Stimulated activated CD4-positive, alpha-beta T cell treated with anti-CD3 and anti-CD28 coated beads, TNF-alpha, amount 100 ng/mL, for 1 hour (primary cell): ENCODE data around the gene NTRK2.

Experiments used
- DNase-seq, 3 donors: peaks; one replicate each; pipeline ENCODE4 v3.0.0-alpha.2; 2020; ENCODE audit warnings: low read depth in 3 of 3, low spot score in 1 of 3

The NTRK2 gene

DNA sequence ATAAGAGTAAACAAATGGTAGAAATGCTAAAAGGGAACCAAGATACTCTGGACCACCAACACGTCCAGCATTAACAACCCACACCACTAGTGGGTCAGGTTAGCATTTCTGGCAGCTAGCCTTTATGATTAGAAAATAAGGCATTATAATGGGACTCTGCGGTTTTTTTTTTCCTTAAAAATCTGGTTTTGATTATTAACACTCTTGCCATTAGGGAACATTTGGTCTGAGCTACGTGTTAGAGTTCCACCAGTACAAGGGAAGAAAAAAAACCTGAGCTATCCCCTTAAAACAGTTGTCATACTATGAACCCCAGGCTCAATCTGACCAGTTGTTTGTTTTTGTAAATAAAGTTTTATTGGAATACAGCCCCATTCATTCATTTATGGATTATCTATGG, 110.4 kb downstream of the NTRK2 start:
- DNase-seq, result no peak

DNA sequence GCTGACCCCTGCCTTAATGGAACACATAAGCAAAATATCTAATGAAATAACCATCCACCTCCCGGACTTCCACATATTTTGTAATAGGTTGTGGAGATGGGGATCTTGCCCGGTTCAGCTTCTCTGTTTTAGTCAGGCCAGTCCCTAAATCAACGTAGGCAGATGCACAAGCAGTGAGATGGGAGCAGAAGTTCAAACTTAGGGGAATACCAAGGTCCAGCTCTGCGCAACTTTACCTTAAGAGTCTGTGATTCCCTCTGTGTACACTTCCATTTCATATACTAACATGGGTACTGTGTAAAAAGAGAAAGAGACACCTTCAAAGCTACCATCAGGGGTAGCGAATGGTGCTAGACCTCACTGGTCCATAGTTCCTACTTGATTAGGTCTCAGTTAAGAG, 110.9 kb downstream of the NTRK2 start:
- DNase-seq, result no peak

DNA sequence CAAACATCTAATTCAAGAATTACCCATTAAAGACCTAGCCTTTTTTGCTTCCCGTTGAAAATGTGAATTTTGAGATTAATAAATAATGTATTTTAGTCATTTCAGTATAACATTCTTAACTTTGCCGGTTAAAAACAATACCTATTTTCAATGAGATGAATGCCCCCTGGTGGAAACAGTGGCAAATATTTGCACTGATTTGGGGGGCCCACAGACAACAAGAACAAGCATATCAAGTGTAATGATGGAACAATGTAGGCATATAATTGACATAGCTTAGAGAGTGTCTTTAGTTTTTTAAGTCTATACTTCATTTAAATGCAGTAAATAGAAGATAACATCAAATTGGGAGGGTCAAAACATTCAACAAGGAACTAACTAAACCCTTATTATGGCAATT, 111.9 kb downstream of the NTRK2 start:
- DNase-seq, result no peak

DNA sequence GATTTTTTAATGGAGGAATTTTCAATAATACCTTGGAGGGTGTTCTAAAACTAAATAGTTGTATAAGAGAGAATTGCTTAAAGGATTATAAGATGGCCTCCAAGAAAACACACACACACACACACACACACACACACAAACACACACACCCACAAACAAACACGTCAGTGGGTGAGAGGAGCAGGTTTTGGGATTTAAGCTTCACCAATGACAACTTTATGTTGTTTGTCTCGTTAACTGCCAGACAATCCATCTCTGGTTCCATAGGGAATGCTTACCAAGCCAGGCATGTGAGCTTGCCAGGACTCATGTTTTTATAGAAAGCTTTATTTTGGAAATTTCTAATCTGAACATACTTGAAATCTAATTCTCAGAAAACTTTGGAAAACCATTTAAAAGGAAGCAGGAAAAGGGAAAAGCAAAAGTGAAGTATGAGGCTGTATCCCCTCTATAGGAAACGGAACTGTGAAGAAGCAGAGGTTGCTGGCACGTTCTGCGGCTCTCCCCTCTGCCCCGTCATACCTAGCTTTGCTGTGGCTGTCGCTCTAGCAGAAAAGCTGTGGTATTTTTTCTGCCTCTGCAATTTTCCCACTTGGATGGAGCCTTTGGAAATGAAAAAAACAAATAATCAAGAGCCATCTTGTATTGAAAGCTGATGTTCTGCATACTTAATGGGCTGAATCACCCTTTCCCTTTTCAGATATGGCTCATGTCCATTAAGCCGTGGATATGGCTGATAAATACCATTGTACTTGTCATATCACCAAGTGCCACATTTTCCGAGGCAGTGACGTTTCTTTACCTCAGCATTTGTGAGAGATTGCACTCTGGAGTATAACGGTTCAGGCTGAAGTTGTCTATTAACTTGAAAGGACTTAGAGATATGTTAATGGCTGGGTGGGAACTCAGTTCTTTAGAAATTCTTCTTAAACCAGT, 112.7 kb downstream of the NTRK2 start:
- no peak for DNase-seq

DNA sequence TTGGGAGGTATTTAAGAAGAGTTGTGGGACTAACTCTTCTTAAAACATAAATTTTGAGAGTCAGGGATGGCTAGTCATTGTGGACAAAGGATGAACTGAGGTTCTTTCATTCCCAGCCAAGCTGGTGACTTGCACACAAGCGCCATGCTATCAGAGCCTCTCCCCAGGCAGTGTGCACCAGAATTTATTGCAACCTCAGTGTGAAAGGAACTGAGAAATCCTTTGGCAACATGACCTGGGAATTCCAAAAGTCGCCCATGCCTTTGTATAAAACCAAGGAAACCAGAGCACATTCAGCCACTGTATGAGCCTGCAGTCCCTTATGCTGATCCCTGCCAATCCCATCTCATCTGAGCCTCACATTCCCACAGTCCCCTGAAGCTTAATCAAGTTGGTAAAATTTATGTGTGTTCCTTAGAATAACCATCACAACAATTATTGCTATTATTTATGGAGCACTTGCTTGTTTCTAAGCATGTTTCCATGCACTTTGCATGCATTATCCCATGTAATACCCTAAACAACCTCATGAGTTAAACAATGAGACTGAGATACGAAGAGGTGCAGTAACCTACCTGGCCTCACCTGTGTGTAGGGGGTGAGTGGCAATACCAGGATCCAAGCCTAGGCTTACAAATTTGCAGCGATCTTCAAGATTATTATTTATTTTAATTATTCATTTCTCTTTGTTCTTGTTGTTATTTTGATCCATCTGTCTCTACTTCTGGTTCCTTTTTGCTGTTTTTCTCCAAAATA, 116.4 kb downstream of the NTRK2 start:
- DNase-seq, result no peak

DNA sequence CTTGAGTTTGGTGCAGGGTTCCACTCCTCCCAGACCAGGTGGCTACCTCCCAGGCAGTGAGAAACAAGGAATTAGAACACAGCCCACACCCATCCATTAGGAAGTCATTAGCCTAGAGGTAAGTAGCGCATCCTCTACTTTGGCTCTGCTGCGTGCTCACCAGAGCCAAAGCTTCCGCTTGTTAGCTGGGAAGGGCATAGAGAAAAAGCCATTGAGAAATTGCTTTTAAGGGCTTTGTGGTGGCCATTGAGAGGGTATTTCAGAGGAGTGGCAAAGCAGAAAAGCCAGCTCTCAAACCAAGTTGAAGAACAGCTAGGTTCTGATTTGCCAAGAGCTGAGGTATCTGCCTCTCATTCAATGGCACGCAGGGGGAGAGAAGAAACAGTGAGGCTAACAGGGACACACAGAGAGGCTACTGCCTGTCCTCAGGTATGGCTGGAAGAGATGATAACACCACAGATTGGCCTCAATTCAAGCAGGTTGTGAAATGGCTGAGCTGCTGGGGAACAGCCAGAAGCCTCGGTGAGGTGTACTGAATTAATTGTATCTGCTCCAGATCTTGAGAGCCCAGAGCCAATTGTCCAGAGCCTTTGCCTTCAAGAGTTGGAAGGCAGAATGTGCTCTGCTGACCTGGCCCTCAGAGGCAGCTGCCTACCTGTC, 119.4 kb downstream of the NTRK2 start:
- DNase-seq, result no peak

DNA sequence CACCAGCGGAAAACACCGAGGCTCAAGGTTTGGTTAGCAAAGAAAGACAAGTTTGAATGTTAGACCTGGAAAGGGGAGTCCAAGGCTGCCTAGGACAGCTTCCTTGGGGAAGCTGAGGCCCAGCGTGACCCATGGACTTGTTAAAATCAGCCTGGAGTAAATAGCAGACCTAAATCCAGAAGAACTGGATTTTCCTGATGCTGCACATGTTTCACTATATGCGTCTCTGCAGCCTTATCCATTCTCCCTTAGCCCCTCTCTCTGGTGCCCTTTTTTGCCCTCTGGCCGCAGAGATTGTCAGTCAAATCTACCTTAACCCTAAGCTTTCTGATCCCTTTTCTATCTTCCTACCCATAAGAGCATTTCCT, 119.9 kb downstream of the NTRK2 start:
- no peak for DNase-seq

DNA sequence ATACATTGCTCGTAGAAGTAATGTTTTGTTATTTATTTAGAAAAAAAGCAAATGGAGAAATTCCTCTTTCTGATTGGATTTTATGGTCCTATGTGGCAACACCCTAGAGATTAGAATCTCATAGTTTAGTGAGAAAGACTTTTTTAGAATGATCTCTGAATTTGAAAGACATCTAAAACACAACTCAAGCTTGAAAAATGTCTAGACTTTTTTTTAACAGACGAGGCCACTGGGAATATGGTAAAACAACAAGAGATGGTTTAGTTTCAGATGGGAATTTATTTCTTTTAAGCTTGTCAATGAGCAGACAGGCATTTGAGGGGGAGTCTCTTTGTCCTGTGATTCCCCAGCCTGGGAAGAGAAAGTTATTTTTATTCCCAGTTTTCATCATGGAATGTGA, 122.1 kb downstream of the NTRK2 start:
- DNase-seq, result no peak

DNA sequence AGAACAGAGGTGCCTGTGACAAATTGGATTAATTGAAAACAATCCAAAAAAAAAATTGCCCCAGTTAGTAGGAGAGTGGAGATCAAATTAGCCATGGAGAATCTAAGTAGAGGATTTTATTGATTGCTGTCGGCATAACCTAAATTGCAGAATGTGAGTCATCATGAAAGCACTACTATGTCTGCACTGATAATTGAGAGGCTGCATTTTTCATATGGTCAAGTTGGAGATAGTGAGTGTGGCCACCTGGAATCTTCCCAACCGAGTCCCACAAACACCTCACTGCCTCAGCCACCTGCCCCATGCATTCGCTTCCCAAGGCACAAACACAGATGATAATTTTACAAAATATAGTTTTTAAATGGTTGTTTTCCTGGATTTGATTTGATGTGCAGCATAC, 123.7 kb downstream of the NTRK2 start:
- DNase-seq, result no peak

DNA sequence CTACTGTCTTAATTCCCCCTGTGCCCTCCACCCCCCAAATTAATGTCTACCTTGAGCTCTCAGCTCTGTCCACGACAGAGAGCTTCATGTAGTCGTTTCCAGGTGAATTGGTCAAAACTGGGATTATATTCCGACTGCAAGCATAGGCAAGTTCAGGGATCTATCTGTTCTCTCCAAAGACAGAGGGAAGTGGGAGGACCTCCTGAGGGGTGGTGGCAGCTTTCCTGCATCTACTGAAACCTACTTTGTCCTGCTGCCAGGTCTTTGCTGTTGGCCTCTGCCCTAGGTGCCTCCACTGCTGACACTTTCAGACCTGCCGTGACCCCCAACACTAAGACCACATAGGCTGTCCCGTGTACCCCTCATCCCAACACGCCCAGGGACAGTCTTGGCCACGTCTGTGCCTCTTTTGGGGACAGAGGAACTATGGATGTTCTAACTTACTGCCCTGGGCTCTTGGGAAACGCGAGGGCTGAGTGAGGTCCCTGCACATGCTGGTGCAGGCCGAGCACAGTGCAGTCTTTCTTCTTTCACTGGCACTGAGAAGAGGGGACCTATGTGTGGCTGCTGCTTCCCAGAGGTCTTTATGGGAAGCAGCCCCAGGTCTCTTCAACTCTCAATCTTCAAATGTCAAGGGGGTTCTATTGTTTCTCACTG, 125.6 kb downstream of the NTRK2 start:
- DNase-seq, result no peak

DNA sequence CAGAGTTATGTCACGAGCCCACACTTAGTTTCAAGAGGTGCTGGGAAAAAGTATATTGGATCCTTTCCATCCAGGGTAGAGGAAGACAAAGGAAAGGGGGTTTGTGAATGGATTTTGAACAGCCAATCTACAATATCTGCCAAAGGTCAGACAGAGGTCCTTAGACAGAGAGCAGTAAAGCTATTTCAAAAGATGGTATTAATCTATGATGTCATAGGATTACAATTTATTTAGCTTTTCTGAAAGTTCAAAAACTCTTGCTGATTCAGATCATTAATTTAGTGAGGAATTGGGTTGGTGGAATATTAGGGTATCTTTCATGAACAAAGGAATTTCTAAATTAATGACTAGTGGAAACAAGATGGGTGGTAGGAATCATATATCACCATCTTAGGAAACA, 126.9 kb downstream of the NTRK2 start:
- no peak for DNase-seq

DNA sequence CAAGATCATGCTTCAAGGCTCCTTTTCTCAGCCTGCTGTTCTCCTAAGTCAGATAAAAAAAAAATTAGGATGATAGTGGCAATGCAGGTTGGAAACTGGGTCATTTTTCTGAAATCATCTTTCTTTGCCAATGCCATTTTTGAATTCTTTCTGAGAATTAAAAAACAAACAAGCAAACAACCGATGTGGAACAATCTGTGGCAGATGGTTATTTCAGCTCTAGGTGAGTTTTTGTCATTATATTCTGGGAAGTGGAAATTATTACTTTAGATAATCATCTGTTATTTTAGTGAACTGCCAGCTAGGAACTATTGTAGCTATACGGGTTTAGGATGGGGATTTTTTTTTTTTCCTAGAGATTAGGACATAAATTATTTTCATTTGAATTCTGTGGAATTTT, 129.7 kb downstream of the NTRK2 start:
- DNase-seq, result no peak

DNA sequence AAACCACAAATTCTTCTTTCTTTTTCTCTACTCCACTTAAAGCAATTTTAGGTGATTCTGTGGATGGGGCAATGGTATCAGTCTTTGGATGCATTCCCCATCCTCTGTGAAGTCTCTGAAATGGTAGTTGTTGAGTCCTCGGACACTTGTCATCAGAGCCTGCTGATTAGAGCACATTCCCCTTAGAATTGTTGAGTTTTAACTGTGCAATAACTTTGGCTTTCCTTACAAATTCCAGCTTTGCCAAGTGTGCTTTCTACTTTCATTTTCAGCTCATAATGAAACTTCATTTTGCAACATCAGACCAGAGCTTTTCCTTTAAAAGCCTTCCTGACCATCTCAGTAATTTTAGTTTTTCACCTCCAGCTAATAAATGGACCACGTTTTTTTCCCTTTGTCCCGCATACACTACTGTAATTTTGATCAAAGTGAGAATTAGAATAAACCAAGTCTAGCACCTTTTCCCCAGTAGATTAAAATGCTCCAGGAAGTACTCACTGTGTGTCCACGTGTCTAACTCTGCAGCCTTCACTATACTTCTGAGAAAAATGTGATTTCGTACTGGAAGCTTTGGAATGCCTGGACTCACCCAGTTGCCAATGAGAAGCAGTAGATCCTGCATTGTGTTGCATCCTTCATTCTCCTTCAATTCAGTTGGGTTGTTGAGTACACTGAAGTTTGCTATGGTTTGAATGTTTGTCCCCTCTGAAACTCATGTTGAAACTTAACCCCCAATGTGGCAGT, 135.6 kb downstream of the NTRK2 start:
- DNase-seq, result no peak

DNA sequence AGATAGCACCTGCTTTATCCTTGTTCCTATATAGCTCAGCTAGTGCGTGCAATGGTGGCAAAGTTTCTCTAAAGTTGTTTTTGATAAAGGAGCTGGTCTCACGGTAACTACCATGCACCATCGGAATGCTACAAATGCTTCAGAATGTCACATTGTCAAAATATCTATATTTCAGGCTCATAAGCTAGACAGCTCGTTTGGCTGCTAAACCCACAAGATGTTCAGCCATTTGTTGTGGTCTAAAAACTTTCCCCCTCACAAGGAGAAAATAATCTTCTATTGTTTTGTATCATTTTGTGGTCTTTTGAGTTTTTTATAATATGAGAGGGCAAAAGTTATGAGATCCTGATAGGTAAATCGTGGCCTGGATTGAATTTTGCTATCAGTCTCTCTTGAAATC, 137.9 kb downstream of the NTRK2 start:
- no peak for DNase-seq

DNA sequence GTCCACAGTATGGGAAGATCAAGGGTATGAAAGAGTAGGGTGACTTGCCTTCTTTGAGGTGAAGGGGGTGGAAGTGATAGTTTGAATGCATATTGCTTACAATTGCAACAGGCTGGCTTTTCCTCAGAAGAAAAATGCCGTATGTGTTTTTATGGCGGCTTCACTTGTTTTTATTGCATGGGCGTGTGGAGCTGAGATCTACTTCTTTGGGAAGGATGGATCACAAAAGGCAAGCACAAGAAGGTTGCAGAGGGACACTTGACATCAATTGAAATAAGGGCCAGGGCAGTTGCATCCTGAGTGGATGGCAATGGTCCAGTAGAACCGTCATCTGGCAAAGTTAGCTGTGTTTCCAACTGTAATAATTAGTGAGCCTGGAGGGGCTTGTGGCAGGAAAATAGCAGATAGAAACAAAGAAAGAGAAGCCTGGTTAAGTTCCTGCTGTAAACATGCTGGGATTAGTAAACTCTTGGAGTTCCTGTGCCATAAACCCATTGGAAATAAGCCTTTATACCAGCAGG, 138.4 kb downstream of the NTRK2 start:
- DNase-seq, result no peak

DNA sequence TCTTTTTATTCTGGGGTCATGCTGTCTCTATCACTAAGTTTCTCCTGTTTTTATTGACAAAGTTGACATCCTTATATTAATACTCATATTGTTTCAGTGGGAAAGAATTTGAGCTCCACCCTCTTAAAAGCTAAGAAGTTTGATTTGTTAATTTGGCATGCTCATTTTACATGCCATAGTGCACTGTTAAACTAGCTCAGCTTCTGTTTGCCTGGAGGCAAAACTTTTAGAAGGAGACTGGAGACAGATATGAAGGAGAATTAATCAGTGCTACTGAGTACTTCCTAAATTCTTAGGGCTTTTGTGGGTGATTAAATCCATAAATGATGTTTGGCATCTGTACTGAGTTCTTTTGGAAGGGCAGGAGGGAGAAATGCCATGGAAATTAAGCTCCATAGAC, 138.9 kb downstream of the NTRK2 start:
- DNase-seq, result no peak

DNA sequence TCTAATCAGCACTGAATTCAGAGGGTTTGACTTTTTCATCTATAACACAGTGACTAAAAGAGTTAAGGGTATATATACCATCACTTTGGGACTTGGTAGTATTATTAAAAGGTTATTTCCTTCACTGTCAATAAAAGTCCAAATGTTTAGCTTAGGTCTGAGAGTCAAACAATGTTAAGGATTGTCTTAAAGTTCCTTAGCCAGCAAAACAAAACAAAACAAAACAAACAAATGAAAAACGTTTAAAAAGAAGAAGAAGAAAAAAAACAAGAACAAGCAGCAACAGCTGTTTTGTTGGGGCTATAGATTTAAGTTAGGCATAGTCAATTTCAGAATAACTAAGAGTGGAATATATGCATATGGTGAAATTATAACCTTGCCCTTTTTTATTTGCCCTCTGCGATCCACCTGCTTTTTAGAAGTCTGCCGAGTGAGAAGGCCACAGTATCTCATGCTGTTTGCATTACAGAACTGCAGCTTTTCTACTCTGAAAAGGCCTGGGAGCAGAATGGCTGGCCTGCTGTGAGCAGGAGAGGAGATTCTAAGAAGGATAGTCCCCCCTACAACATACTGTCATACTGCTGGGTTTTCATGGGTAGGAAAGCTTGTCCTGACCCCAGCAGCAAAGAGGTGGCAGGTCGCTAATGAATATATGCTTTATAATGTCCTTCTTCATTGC, 141.7 kb downstream of the NTRK2 start:
- no peak for DNase-seq

DNA sequence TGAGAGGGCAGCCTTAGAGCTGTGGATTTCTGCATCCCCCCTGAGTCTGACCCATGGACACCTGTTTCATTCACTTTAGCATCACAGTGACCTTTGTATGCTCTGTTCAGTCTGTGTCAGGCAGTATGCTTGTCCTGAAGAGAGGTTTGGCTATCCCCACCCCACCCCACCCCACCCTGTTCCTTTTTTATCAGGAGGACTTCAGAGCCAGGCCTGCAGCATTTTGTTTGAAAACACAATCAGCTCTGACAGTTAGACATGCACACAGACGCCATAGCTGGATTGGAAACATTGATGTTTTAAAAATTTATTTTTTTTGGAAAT, 142.2 kb downstream of the NTRK2 start:
- DNase-seq, result no peak

DNA sequence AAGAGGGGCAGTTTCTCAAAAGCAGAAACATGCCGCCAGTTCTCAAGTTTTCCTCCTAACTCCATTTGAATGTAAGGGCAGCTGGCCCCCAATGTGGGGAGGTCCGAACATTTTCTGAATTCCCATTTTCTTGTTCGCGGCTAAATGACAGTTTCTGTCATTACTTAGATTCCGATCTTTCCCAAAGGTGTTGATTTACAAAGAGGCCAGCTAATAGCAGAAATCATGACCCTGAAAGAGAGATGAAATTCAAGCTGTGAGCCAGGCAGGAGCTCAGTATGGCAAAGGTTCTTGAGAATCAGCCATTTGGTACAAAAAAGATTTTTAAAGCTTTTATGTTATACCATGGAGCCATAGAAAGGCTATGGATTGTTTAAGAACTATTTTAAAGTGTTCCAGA, 142.8 kb downstream of the NTRK2 start:
- no peak for DNase-seq

DNA sequence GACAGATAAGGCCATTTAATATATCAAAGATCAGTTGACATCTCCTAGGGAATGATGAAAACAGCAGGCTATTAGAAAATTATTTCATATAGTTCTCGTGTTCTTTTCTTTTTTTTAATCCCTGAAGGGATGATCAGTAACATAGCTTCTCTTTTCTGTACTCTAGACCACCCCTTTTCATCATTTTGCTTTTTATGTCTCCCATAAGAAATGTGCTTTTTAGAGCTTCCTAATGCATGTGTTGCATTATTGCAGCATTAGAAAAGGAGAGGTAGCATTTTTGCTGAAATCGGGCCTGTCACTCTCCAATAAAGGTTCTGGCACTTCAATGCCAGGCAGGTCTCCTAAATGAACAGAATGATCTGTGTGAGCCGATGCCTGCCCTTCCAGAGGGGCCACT, 143.3 kb downstream of the NTRK2 start:
- DNase-seq, result no peak
